Small intestine (tissue), 7 donors: ENCODE measurements around the gene RIMBP2. TPM values are rescaled to one million over a fixed set of nuclear protein-coding genes. Genes with fewer than 3 reads are reported as not detected.

Source experiments
- DNase-seq, 2 donors: peaks; one replicate each; pipeline versions ENCODE4 v3.0.0 to v3.0.0-alpha.2; 2013
- FAIRE-seq: peaks from 2 replicates; lab custom pipeline; 2012; peaks lifted over from hg19 to GRCh38; lab: Jason Lieb, UNC
- H3K27ac ChIP-seq, 3 donors: one replicate each; pipeline ENCODE4 v1.5.1; 2013; ENCODE audit warnings: low read length in 2 of 3, mild to moderate bottlenecking in 2 of 3, control low read depth in 1 of 3, inconsistent platforms in 1 of 3, low read depth in 1 of 3, moderate library complexity in 1 of 3
- H3K27me3 ChIP-seq, 3 donors: one replicate each; pipeline ENCODE4 v1.6.1; 2013; ENCODE audit warnings: low read length in 3 of 3, inconsistent platforms in 1 of 3; ENCODE audit not compliant: control insufficient read depth in 3 of 3, insufficient read depth in 3 of 3
- H3K36me3 ChIP-seq, 3 donors: one replicate each; pipeline ENCODE4 v1.6.1; 2013; ENCODE audit warnings: low read length in 3 of 3, inconsistent platforms in 1 of 3, low read depth in 1 of 3, mild to moderate bottlenecking in 1 of 3, moderate library complexity in 1 of 3; ENCODE audit not compliant: control insufficient read depth in 3 of 3, insufficient read depth in 2 of 3
- H3K4me1 ChIP-seq, 3 donors: one replicate each; pipeline ENCODE4 v1.6.1; 2013; ENCODE audit warnings: low read length in 2 of 3, inconsistent platforms in 1 of 3, low read depth in 1 of 3, mild to moderate bottlenecking in 1 of 3, moderate library complexity in 1 of 3; ENCODE audit not compliant: control insufficient read depth in 3 of 3, insufficient read depth in 2 of 3
- H3K4me3 ChIP-seq, 3 donors: one replicate each; pipeline ENCODE4 v1.5.1; 2013; ENCODE audit warnings: low read length in 3 of 3, control low read depth in 1 of 3, inconsistent platforms in 1 of 3, low read depth in 1 of 3, mild to moderate bottlenecking in 1 of 3, moderate library complexity in 1 of 3
- H3K9me3 ChIP-seq, 2 donors: one replicate each; pipeline ENCODE4 v1.6.1; 2013; ENCODE audit warnings: low read depth in 1 of 2, low read length in 1 of 2; ENCODE audit not compliant: control insufficient read depth in 2 of 2, insufficient read depth in 1 of 2
- WGBS, 3 donors: extraction: QIAGEN DNeasy Blood & Tissue Kit; methylation state at CpG; one replicate each; pipeline ENCODE4 v1.1.7; 2013; 5-methylcytosine and 5-hydroxymethylcytosine counted together
- polyA plus RNA-seq, 4 donors: library from polyadenylated mRNA; stranded (reverse) in 3 of 4; unstranded in 1 of 4; fragments of 200-250 nt in 3 of 4; fragments of 120-200 nt in 1 of 4; gene quantifications; one replicate each; pipeline versions ENCODE4 v1.2.1 to v1.2.3, GENCODE V29; 2013
- donor health status: healthy with polysubstance abuse.
- donor health status: control.
- donor health status: control.
- donor health status: Bipolar disorder and iron deficiency.
- donor health status: healthy.

Gene RIMBP2
- polyA plus RNA-seq, 4 donors: 0.22 to 12.2 (median 2.3) TPM

DNA sequence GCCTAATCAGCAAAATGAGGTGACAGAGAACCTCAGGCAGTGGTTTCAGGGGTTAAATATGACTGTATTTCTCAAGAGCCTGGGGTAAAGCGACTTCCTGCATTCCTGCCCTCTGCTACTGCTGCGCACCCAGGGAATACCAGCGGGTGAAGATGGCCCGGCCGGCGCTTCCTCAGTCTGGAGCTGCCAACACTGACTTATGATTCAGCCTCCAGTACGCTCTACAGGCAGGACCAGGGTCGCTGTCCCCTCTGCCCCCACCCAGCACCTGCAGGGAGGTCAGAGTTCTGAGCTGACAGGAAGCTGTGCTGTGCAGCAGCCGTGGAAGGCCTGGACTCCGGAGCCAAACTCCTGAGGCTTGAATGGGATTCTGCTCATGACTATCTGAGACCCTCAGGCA, 250.5 kb downstream of the RIMBP2 start:
- Histone ChIP-seq H3K9me3 (peaks cover 0 to 21% of the 10 kb centered on the region in 2 donors), H3K27me3 (no peaks in the 10 kb centered on the region), H3K4me3 (no peak overlapping the region), H3K36me3 (no peaks in the 10 kb centered on the region), H3K4me1 (no peaks in the 10 kb centered on the region), H3K27ac (no peak overlapping the region)
- no peak for DNase-seq
- no peak for FAIRE-seq
- 57 to 73% (median 70%) methylated on average over 10 of the region's 10 CpGs for WGBS, 3 donors

GRCh38 chr12:130465046-130465445, 251.1 kb downstream of the RIMBP2 start:
- H3K27me3 ChIP-seq: no peaks in the 10 kb centered on the region
- WGBS, 3 donors: 90 to 93% (median 92%) methylated on average over 15 of the region's 15 CpGs
- no peak overlapping the region for H3K27ac ChIP-seq
- no peak for FAIRE-seq
- no peak overlapping the region for H3K4me3 ChIP-seq
- H3K9me3 ChIP-seq: peaks cover 0 to 21% of the 10 kb centered on the region in 2 donors
- H3K36me3 ChIP-seq: no peaks in the 10 kb centered on the region
- DNase-seq: no peak
- H3K4me1 ChIP-seq: no peaks in the 10 kb centered on the region

DNA sequence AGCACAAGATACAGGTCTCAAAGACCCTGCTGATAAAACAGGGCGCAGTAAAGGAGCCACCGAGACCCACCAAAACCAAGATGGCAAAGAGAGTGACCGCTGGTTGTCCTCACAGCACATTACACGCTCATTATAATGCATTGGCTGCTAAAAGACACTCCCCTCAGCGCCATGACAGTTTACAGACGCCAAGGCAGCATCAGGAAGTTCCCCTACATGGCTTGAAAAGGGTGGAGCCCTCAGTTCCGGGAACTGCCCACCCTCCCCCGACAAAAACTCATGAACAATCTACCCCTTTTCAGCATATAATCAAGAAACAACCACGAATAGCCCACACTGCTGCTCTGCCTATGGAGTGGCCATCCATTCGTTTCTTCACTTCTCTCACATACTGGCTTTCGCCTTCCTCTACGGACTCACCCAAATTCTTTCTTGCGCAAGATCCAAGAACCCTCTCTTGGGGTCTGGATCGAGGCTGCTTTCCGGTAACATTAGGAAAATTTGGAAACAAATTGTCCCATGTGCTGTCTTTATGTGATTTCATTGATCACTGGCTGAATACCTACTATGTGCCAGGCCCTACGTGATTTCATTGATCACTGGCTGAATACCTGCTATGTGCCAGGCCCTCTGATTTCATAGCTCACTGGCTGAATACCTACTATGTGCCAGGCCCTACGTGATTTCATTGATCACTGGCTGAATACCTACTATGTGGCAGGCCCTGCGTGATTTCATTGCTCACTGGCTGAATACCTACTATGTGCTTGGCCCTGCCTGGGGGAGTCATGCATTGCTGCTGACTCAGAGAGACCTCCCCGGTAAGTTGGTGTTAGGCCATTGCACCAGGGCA, 252.1 kb downstream of the RIMBP2 start:
- DNase-seq (no peak), FAIRE-seq (no peak)
- no peaks in the 10 kb centered on the region for H3K36me3 ChIP-seq
- no peaks in the 10 kb centered on the region for H3K4me1 ChIP-seq
- no peaks in the 10 kb centered on the region for H3K27me3 ChIP-seq
- 69 to 70% (median 69%) methylated on average over 19 of the region's 19 CpGs for WGBS, 3 donors
- H3K9me3 ChIP-seq: peaks cover 0 to 18% of the 10 kb centered on the region in 2 donors
- H3K27ac ChIP-seq: no peak overlapping the region
- H3K4me3 ChIP-seq: no peak overlapping the region

GRCh38 chr12:130463275-130463658, 252.8 kb downstream of the RIMBP2 start:
- WGBS, 3 donors: 45 to 78% (median 53%) methylated on average over 9 of the region's 9 CpGs
- Histone ChIP-seq H3K36me3 (no peaks in the 10 kb centered on the region), H3K27me3 (no peaks in the 10 kb centered on the region), H3K4me3 (no peak overlapping the region), H3K4me1 (no peaks in the 10 kb centered on the region), H3K9me3 (peaks cover 0 to 12% of the 10 kb centered on the region in 2 donors), H3K27ac (no peak overlapping the region)
- no peak for DNase-seq
- FAIRE-seq: no peak

- 73 to 76% (median 74%) methylated on average over 21 of the region's 21 CpGs for WGBS, 3 donors
- H3K36me3 ChIP-seq: no peaks in the 10 kb centered on the region
- DNase-seq (no peak), FAIRE-seq (no peak)
- no peaks in the 10 kb centered on the region for H3K4me1 ChIP-seq
- peaks cover 0 to 6% of the 10 kb centered on the region in 2 donors for H3K9me3 ChIP-seq
- no peaks in the 10 kb centered on the region for H3K27me3 ChIP-seq
- no peak overlapping the region for H3K27ac ChIP-seq
- H3K4me3 ChIP-seq: no peak overlapping the region
These were observed 253.4 kb downstream of the RIMBP2 start for GRCh38 chr12:130462558-130463274.

GRCh38 chr12:130461839-130462557, 254.1 kb downstream of the RIMBP2 start:
- FAIRE-seq (no peak), DNase-seq (no peak)
- Histone ChIP-seq H3K9me3 (no peaks in the 10 kb centered on the region), H3K4me3 (no peak overlapping the region), H3K27ac (no peak overlapping the region), H3K36me3 (no peaks in the 10 kb centered on the region), H3K4me1 (no peaks in the 10 kb centered on the region), H3K27me3 (no peaks in the 10 kb centered on the region)
- 79 to 83% (median 82%) methylated on average over 22 of the region's 22 CpGs for WGBS, 3 donors

DNA sequence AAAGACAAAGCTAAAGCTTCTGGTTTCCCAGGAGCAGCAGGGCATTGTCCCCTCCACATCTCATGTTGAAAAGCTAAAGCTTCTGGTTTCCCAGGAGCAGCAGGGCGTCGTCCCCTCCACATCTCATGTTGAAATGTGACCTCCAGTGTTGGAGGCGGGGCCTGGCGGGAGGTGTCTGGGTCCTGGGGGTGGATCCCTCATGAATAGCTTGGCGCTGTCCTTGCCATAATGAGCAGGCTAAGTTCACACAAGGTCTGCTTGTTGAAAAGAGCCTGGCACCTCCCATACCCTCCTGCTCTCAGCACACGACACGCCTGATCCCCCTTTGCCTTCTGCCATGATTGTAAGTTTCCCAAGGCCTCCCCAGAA, 254.7 kb downstream of the RIMBP2 start:
- H3K27me3 ChIP-seq: no peaks in the 10 kb centered on the region
- FAIRE-seq (no peak), DNase-seq (no peak)
- 54 to 69% (median 59%) methylated on average over 7 of the region's 7 CpGs for WGBS, 3 donors
- no peaks in the 10 kb centered on the region for H3K36me3 ChIP-seq
- no peak overlapping the region for H3K27ac ChIP-seq
- no peak overlapping the region for H3K4me3 ChIP-seq
- H3K9me3 ChIP-seq: no peaks in the 10 kb centered on the region
- no peaks in the 10 kb centered on the region for H3K4me1 ChIP-seq
